A673 (cell line): Measurements from ENCODE around the gene SEMA4D. TPM values are rescaled to one million over a fixed set of nuclear protein-coding genes. Genes with fewer than 3 reads are reported as not detected.

Experiments used
- BruUV-seq: library from RNA; stranded (reverse); fragments of 400-500 nt; replicated peaks from 2 replicates; lab custom pipeline; 2021; lab: Mats Ljungman, UMichigan
- CTCF ChIA-PET: fragments of 300-600 bp; sonication (Branson Sonifier 250); formaldehyde crosslinking; loops from one replicate; lab custom pipeline; 2022; ENCODE audit warnings: antibody characterized with exemption; lab: Charles Lee
- POLR2A ChIA-PET: fragments of 300-600 bp; sonication (Branson Sonifier 250); formaldehyde crosslinking; loops from one replicate; lab custom pipeline; 2022; ENCODE audit warnings: antibody characterized with exemption; ENCODE audit not compliant: low non-redundant PET; lab: Charles Lee
- DNase-seq: peaks from one replicate; pipeline ENCODE4 v3.0.0-alpha.2; 2015; ENCODE audit warnings: low spot score
- H3K27ac ChIP-seq: fragments of 200-600 bp; sonication (generic); 2 replicates; pipeline ENCODE4 v1.5.1; 2016; ENCODE audit warnings: mixed run types, low read depth, mild to moderate bottlenecking, mixed read lengths, antibody characterized with exemption, low read length; ENCODE audit not compliant: poor library complexity, severe bottlenecking
- H3K27me3 ChIP-seq: fragments of 200-600 bp; sonication (generic); replicated peaks from 2 replicates; pipeline ENCODE4 v1.6.1; 2017; ENCODE audit warnings: mixed run types, low read depth, mild to moderate bottlenecking, mixed read lengths, antibody characterized with exemption, low read length; ENCODE audit not compliant: insufficient read depth, poor library complexity
- H3K36me3 ChIP-seq: fragments of 200-600 bp; sonication (generic); 2 replicates; pipeline ENCODE4 v1.6.1; 2016; ENCODE audit warnings: mixed run types, mild to moderate bottlenecking, mixed read lengths, antibody characterized with exemption, low read length; ENCODE audit not compliant: insufficient read depth, poor library complexity, severe bottlenecking
- H3K4me1 ChIP-seq: fragments of 200-600 bp; sonication (generic); 2 replicates; pipeline ENCODE4 v1.6.1; 2017; ENCODE audit warnings: mixed run types, mild to moderate bottlenecking, mixed read lengths, antibody characterized with exemption, low read length; ENCODE audit not compliant: insufficient read depth, poor library complexity, severe bottlenecking
- H3K4me3 ChIP-seq: fragments of 200-600 bp; sonication (generic); 2 replicates; pipeline ENCODE4 v1.5.1; 2016; ENCODE audit warnings: low read depth, mixed run types, mild to moderate bottlenecking, mixed read lengths, low read length; ENCODE audit not compliant: poor library complexity, severe bottlenecking
- H3K9me3 ChIP-seq: fragments of 200-600 bp; sonication (generic); 2 replicates; pipeline ENCODE4 v1.6.1; 2016; ENCODE audit warnings: mixed run types, low read depth, mild to moderate bottlenecking, mixed read lengths, antibody characterized with exemption, low read length; ENCODE audit not compliant: poor library complexity, severe bottlenecking
- EZH2 ChIP-seq: fragments of 200-600 bp; sonication (generic); IDR thresholded peaks from 2 replicates; pipeline ENCODE4 v1.6.1; 2017; ENCODE audit warnings: borderline replicate concordance, low read depth, mild to moderate bottlenecking, mixed read lengths, antibody characterized with exemption, low read length; ENCODE audit not compliant: poor library complexity, severe bottlenecking
- intact Hi-C: fragments of 100-400 bp; cut with micrococcal nuclease; formaldehyde crosslinking; loops from one replicate; pipeline ENCODE4 v1.10.0; 2022; ENCODE audit not compliant: unreplicated experiment
- total RNA-seq: library from RNA; stranded (reverse); gene quantifications from 2 replicates; pipeline ENCODE4 v1.2.3, GENCODE V29; 2021
- TF ChIP-seq, protein P1 (sequence below): fragments of 300-800, 200-600 bp; sonication (generic); conservative IDR thresholded peaks from 2 replicates; pipeline ENCODE4 v1.5.1; 2017; ENCODE audit warnings: low read depth, mild to moderate bottlenecking, antibody characterized with exemption, low read length, moderate library complexity, mixed read lengths

SEMA4D gene
- total RNA-seq, 1 experiment from 2014 or later, result 14.2 TPM

DNA sequence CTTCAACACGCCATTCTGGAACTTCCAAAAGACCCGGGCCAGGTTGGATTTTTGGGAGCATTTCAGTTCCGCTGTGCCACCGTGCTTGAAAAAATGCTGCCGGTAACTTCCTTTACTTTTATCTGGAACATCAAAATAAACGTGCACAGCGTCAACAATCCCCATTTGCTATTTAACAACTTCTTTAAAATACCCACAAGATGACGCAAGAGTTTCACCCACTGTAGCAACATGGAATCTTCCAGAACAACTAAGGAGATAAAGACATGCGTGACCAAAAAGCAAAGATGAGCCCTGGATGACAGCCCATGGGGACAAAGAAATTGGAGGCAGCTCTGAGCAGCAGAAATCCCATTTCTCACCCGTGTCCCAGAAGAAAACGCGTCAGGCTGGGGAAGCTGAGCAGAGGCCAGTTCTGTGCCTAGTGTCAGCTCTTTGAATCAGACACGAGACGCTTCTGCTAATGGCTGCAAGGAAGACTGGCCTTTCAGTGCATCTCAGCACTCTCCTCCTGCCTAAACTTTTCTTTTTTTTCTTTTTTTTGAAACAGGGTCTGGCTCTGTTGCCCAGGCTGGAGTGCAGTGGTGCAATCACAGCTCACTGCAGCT is 118.3 kb downstream of the SEMA4D start:
- no TSS peak for BruUV-seq
- POLR2A ChIA-PET, result no interaction called here
- Histone ChIP-seq H3K27me3 (no peaks in the 10 kb centered on the region), H3K36me3 (no peaks in the 10 kb centered on the region), H3K4me1 (peaks cover 7% of the 10 kb centered on the region), H3K27ac (no peak overlapping the region), H3K9me3 (no peaks in the 10 kb centered on the region), H3K4me3 (no peak overlapping the region)
- CTCF ChIA-PET, result no interaction called here
- intact Hi-C loops, result no loop called here
- DNase-seq, result no peak
- TF ChIP-seq, protein P1, sequence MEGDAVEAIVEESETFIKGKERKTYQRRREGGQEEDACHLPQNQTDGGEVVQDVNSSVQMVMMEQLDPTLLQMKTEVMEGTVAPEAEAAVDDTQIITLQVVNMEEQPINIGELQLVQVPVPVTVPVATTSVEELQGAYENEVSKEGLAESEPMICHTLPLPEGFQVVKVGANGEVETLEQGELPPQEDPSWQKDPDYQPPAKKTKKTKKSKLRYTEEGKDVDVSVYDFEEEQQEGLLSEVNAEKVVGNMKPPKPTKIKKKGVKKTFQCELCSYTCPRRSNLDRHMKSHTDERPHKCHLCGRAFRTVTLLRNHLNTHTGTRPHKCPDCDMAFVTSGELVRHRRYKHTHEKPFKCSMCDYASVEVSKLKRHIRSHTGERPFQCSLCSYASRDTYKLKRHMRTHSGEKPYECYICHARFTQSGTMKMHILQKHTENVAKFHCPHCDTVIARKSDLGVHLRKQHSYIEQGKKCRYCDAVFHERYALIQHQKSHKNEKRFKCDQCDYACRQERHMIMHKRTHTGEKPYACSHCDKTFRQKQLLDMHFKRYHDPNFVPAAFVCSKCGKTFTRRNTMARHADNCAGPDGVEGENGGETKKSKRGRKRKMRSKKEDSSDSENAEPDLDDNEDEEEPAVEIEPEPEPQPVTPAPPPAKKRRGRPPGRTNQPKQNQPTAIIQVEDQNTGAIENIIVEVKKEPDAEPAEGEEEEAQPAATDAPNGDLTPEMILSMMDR, result no peak
- no peak for TF ChIP-seq EZH2

DNA sequence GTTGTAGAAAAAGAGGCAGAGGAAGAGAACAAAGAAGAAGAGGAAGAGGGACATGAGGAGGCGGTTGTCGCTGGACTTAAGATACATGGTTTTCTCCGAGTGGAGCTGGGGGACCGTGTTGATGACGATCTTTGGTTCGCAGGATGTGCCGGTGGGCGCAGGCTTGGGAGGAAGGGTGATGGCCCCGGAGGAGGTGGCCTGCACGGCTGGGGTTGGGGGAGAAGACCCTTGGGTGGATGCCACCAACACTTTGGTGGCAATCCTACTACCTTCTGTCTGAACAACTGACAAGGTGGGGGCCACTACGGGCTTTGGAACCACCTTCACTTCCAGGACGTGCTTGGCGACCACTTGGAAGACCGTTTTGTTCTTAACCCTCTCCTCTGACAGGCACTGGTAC is 118.9 kb downstream of the SEMA4D start:
- Histone ChIP-seq H3K27me3 (no peaks in the 10 kb centered on the region), H3K9me3 (no peaks in the 10 kb centered on the region), H3K4me3 (no peak overlapping the region), H3K27ac (no peak overlapping the region), H3K36me3 (no peaks in the 10 kb centered on the region), H3K4me1 (peaks cover 7% of the 10 kb centered on the region)
- DNase-seq, result no peak
- POLR2A ChIA-PET, result no interaction called here
- intact Hi-C loops, result no loop called here
- TF ChIP-seq, protein P1, result no peak
- TF ChIP-seq EZH2, result no peak
- CTCF ChIA-PET, result no interaction called here
- no TSS peak for BruUV-seq

DNA sequence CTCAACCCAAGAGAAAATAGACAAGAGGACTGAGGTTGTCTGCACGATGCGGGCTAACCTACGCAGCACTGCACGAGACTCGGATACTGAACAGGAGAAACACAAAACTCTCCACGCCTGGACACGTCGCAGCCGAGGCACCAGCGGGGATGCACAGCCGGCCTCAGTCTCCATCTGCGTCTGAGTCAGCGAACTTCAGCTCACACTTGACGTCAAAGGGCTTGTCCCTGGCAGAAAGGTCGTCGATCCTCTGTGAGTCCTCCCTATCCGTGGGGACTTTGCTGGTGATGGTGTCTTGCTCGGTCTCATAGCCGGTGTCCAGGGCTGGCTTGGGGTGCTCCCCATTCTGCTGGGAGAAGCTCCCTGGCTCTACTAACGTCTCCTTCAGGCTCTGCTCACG is 119.4 kb downstream of the SEMA4D start:
- ChIA-PET CTCF (no interaction called here), POLR2A (no interaction called here)
- Histone ChIP-seq H3K4me1 (peaks cover 7% of the 10 kb centered on the region), H3K27me3 (no peaks in the 10 kb centered on the region), H3K27ac (no peak overlapping the region), H3K4me3 (no peak overlapping the region), H3K36me3 (no peaks in the 10 kb centered on the region), H3K9me3 (no peaks in the 10 kb centered on the region)
- no peak for DNase-seq
- TF ChIP-seq, protein P1, result no peak
- TF ChIP-seq EZH2, result no peak
- BruUV-seq, result no TSS peak
- intact Hi-C loops, result no loop called here
